Left lung (tissue), 10 donors: Measurements from ENCODE around the gene RLBP1. TPM values are rescaled to one million over a fixed set of nuclear protein-coding genes. Genes with fewer than 3 reads are reported as not detected.

Source experiments
- ATAC-seq: fragments of 200-7000 bp; cut with Tn5 transposase; one replicate; pipeline ENCODE4 v1.9.1; 2020; ENCODE audit warnings: moderate library complexity
- DNase-seq, 4 donors: peaks; one replicate each; pipeline ENCODE4 v3.0.0-alpha.2; 2013 to 2020
- H3K27ac ChIP-seq, 2 donors: fragments of 200-600 bp; sonication (generic) in 1 of 2; one replicate each; pipeline versions ENCODE4 v1.5.0 to v1.8.0; 2020 to 2021
- H3K27me3 ChIP-seq, 2 donors: fragments of 200-600 bp; sonication (generic) in 1 of 2; one replicate each; pipeline versions ENCODE4 v1.5.0 to v1.8.0; 2020 to 2021
- H3K36me3 ChIP-seq, 2 donors: fragments of 200-600 bp; sonication (generic) in 1 of 2; one replicate each; pipeline versions ENCODE4 v1.5.0 to v1.8.0; 2020 to 2021
- H3K4me1 ChIP-seq, 2 donors: fragments of 200-600 bp; one replicate each; pipeline ENCODE4 v1.8.0; 2021
- H3K4me3 ChIP-seq, 2 donors: fragments of 200-600 bp; sonication (generic) in 1 of 2; one replicate each; pipeline versions ENCODE4 v1.5.0 to v1.8.0; 2020 to 2021; ENCODE audit warnings: mild to moderate bottlenecking in 1 of 2
- H3K9me3 ChIP-seq, 2 donors: fragments of 200-600 bp; sonication (generic) in 1 of 2; one replicate each; pipeline versions ENCODE4 v1.5.0 to v1.8.0; 2020 to 2021
- CTCF ChIP-seq, 2 donors: fragments of 200-600 bp; sonication (generic) in 1 of 2; IDR thresholded peaks; one replicate each; pipeline versions ENCODE4 v1.5.0 to v1.8.0; 2021; ENCODE audit warnings: antibody characterized with exemption in 2 of 2
- intact Hi-C, 2 donors: fragments of 100-400 bp; cut with DNase I; formaldehyde crosslinking; loops; one replicate each; pipeline versions ENCODE4 v1.11.2 to v1.14.2; 2022
- polyA plus RNA-seq, 6 donors: library from polyadenylated mRNA; unstranded; fragments of 120-200 nt; gene quantifications; one replicate each; pipeline ENCODE4 v1.2.1, GENCODE V29; 2013; ENCODE audit not compliant: insufficient read length in 6 of 6
- total RNA-seq, 2 donors: library from RNA; stranded (reverse); fragmentation: NEBNext Ultra II Directional; extraction: Animal tissue kit (Norgen Biotek cat#: 25700); gene quantifications; one replicate each; pipeline ENCODE4 v1.2.1, GENCODE V29; 2021
- donor health status: DM: no; HTN: yes; CAD: no.
- donor health status: DM: no; HTN: no; CAD: no.

Gene RLBP1
- total and polyA plus RNA-seq, 8 donors, result 0.27 TPM; not detected in 7

DNA sequence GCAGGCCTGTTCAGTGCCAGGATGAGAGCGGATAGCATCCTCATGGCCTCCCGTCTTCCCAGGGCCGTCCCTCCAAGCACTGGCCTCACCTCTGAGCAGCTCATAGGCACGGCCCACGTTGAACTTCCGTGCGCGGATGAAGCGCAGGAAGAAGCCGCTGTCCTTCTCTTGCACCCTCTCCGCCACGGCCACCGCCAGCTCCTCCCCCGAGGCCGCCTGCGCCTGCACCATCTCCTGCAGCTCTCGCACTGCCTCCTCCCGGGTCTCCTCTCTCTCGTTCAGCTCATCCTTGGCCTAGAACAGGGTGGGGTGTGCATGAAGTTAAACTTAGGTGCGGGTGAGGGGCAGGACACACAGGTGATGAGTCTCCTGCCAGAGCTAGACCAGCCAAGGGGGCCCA is 4.3 kb downstream of the RLBP1 start:
- H3K9me3 ChIP-seq, result no peaks in the 10 kb centered on the region
- intact Hi-C loops, result no loop called here
- H3K4me1 ChIP-seq, result no peaks in the 10 kb centered on the region
- no peak for TF ChIP-seq CTCF (IDR thresholded peaks at IDR 0.05)
- no peaks in the 10 kb centered on the region for H3K36me3 ChIP-seq
- DNase-seq (no peak), ATAC-seq (no peak)
- no peak overlapping the region for H3K4me3 ChIP-seq
- H3K27me3 ChIP-seq, result no peaks in the 10 kb centered on the region
- no peak overlapping the region for H3K27ac ChIP-seq

- H3K4me3 ChIP-seq, result no peak overlapping the region
- no peak for TF ChIP-seq CTCF (IDR thresholded peaks at IDR 0.05)
- DNase-seq (no peak), ATAC-seq (no peak)
- no peaks in the 10 kb centered on the region for H3K4me1 ChIP-seq
- no peaks in the 10 kb centered on the region for H3K9me3 ChIP-seq
- no peaks in the 10 kb centered on the region for H3K27me3 ChIP-seq
- intact Hi-C loops, result no loop called here
- no peak overlapping the region for H3K27ac ChIP-seq
- H3K36me3 ChIP-seq, result no peaks in the 10 kb centered on the region
Measured at GRCh38 chr15:89215627-89216026, 5.8 kb downstream of the RLBP1 start.

DNA sequence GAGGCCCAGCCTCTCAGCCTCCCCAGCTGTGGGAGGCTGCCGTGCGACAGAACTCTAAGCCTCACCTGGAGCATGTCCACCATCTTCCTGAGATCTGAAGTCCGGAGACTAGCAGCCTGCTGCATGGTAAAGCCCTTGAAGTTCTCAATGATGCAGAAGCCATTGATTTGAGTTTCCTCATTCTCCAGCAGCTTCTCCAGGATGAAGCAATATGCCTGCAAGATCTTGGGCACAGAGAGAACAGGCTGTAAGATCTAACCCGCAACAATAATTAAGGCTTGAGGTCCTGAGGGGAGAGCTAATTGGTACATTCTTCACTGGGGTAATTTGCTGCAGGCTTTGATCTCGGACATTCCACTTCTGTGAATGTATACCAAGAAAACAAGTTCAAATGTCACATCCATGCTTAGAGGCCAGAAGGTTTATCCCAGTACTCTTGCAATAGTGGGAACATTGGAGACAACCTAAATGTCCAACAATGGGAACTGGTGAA is 9.7 kb downstream of the RLBP1 start:
- ATAC-seq (no peak), DNase-seq (no peak)
- no peaks in the 10 kb centered on the region for H3K27me3 ChIP-seq
- TF ChIP-seq CTCF (IDR thresholded peaks at IDR 0.05), result no peak
- H3K9me3 ChIP-seq, result no peaks in the 10 kb centered on the region
- H3K27ac ChIP-seq, result no peak overlapping the region
- no peaks in the 10 kb centered on the region for H3K36me3 ChIP-seq
- no peak overlapping the region for H3K4me3 ChIP-seq
- peaks cover 0 to 7% of the 10 kb centered on the region in 2 donors for H3K4me1 ChIP-seq
- intact Hi-C loops, result no loop called here

DNA sequence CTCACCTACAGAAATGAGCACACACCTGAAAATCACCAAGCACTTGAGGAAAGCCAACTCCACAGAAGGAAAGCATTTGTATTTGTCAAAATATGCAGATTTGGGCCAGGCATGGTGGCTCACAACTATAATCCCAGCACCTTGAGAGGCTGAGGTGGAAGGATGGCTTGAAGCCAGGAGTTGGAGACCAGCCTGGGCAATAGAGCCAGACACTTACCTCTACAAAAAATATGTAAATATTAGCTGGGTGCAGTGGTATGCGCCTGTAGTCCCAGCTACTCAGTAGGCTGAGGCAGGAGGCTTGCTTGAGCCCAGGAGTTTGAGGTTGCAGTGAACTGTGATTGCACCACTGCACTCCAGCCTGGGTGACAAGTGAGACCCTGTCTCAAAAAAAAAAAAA is 12.3 kb downstream of the RLBP1 start:
- Histone ChIP-seq H3K9me3 (no peaks in the 10 kb centered on the region), H3K27me3 (no peaks in the 10 kb centered on the region), H3K27ac (no peak overlapping the region), H3K4me1 (peaks cover 0 to 9% of the 10 kb centered on the region in 2 donors), H3K4me3 (no peak overlapping the region), H3K36me3 (no peaks in the 10 kb centered on the region)
- no peak for TF ChIP-seq CTCF (IDR thresholded peaks at IDR 0.05)
- ATAC-seq (peak; percentile 78), DNase-seq (peak in 1 of 4 donors; percentile 45)
- intact Hi-C loops, result loop anchor here in 1 of 2 donors (10.0 kb wide), 1 partner anchor 96 kb away; no protein-coding TSS in a partner anchor

- Histone ChIP-seq H3K9me3 (no peaks in the 10 kb centered on the region), H3K27me3 (no peaks in the 10 kb centered on the region), H3K27ac (no peak overlapping the region), H3K4me3 (no peak overlapping the region), H3K36me3 (no peaks in the 10 kb centered on the region), H3K4me1 (peaks cover 0 to 9% of the 10 kb centered on the region in 2 donors)
- intact Hi-C loops, result loop anchor here in 1 of 2 donors (10.0 kb wide), 1 partner anchor 97 kb away; no protein-coding TSS in a partner anchor
- ATAC-seq (no peak), DNase-seq (no peak)
- TF ChIP-seq CTCF (IDR thresholded peaks at IDR 0.05), result no peak
Measured at GRCh38 chr15:89208256-89208655, 13.1 kb downstream of the RLBP1 start.
